IPS-20b (cell line): ENCODE measurements around the gene DNM1L.

Source experiments
- H3K27ac ChIP-seq: one replicate; pipeline ENCODE4 v1.5.1; 2013; ENCODE audit warnings: low read length
- H3K27me3 ChIP-seq: 2 replicates; pipeline ENCODE4 v1.6.1; 2013; ENCODE audit warnings: mild to moderate bottlenecking, low read length, inconsistent platforms; ENCODE audit not compliant: insufficient read depth
- H3K36me3 ChIP-seq: 2 replicates; pipeline ENCODE4 v1.6.1; 2013; ENCODE audit warnings: low read depth, mild to moderate bottlenecking, inconsistent platforms, low read length, moderate library complexity; ENCODE audit not compliant: insufficient read depth
- H3K4me1 ChIP-seq: 2 replicates; pipeline ENCODE4 v1.6.1; 2013; ENCODE audit warnings: mild to moderate bottlenecking, control low read depth, inconsistent platforms, low read length, moderate library complexity; ENCODE audit not compliant: insufficient read depth
- H3K4me3 ChIP-seq: 2 replicates; pipeline ENCODE4 v1.5.1; 2013; ENCODE audit warnings: mild to moderate bottlenecking, low read length, inconsistent platforms
- H3K9ac ChIP-seq: 2 replicates; pipeline ENCODE4 v1.6.1; 2013; ENCODE audit warnings: low read depth, mild to moderate bottlenecking, inconsistent platforms, low read length, moderate library complexity
- H3K9me3 ChIP-seq: 2 replicates; pipeline ENCODE4 v1.6.1; 2013; ENCODE audit warnings: mild to moderate bottlenecking, low read depth, low read length, inconsistent platforms; ENCODE audit not compliant: insufficient read depth

The DNM1L gene

GRCh38 chr12:32679091-32679919 is at the start of gene DNM1L:
Gene DNM1L, plus strand, starts transcription at chr12:32679301. Its CDS starts 63 bp downstream, at chr12:32679364.
- Histone ChIP-seq H3K9ac (peak within 1 kb of the TSS; percentile 94), H3K27ac (peak within 1 kb of the TSS; percentile 65), H3K4me1 (peaks cover 8% of the 10 kb centered on the region; the same call in 1 of the 2 replicates), H3K4me3 (peak within 1 kb of the TSS; percentile 100), H3K9me3 (no peaks in the 10 kb centered on the region), H3K27me3 (no peaks in the 10 kb centered on the region), H3K36me3 (peaks cover 3% of the 10 kb centered on the region; the same call in 1 of the 2 replicates)

GRCh38 chr12:32641287-32641901 is 37.7 kb upstream of the DNM1L start:
- Histone ChIP-seq H3K27ac (no peak overlapping the region), H3K27me3 (no peaks in the 10 kb centered on the region), H3K36me3 (peaks cover 83% of the 10 kb centered on the region), H3K9ac (no peak overlapping the region), H3K9me3 (no peaks in the 10 kb centered on the region), H3K4me1 (no peaks in the 10 kb centered on the region), H3K4me3 (no peak overlapping the region)

- peaks cover 61% of the 10 kb centered on the region for H3K36me3 ChIP-seq
- no peak overlapping the region for H3K4me3 ChIP-seq
Measured at GRCh38 chr12:32644431-32644830, 34.7 kb upstream of the DNM1L start.

GRCh38 chr12:32647275-32647674 is 31.8 kb upstream of the DNM1L start:
- Histone ChIP-seq H3K9ac (no peak overlapping the region), H3K27ac (no peak overlapping the region)

More at GRCh38 chr12:32644431-32644830, 34.7 kb upstream of the DNM1L start:
- no peaks in the 10 kb centered on the region for H3K27me3 ChIP-seq
- no peak overlapping the region for H3K9ac ChIP-seq
- no peaks in the 10 kb centered on the region for H3K9me3 ChIP-seq
- H3K27ac ChIP-seq: no peak overlapping the region
- no peaks in the 10 kb centered on the region for H3K4me1 ChIP-seq

GRCh38 chr12:32650508-32650907 is 28.6 kb upstream of the DNM1L start:
- Histone ChIP-seq H3K36me3 (peaks cover 4% of the 10 kb centered on the region; the same call in 1 of the 2 replicates), H3K27me3 (no peaks in the 10 kb centered on the region), H3K4me3 (no peak overlapping the region), H3K27ac (no peak overlapping the region), H3K4me1 (no peaks in the 10 kb centered on the region), H3K9me3 (no peaks in the 10 kb centered on the region), H3K9ac (no peak overlapping the region)

More at GRCh38 chr12:32647275-32647674, 31.8 kb upstream of the DNM1L start:
- no peaks in the 10 kb centered on the region for H3K9me3 ChIP-seq
- no peaks in the 10 kb centered on the region for H3K27me3 ChIP-seq
- H3K4me3 ChIP-seq: no peak overlapping the region
- peaks cover 33% of the 10 kb centered on the region for H3K36me3 ChIP-seq
- H3K4me1 ChIP-seq: no peaks in the 10 kb centered on the region

GRCh38 chr12:32651151-32651955 is 27.7 kb upstream of the DNM1L start:
- no peaks in the 10 kb centered on the region for H3K9me3 ChIP-seq
- H3K4me3 ChIP-seq: no peak overlapping the region
- no peaks in the 10 kb centered on the region for H3K4me1 ChIP-seq
- no peak overlapping the region for H3K9ac ChIP-seq
- no peaks in the 10 kb centered on the region for H3K36me3 ChIP-seq
- no peak overlapping the region for H3K27ac ChIP-seq
- H3K27me3 ChIP-seq: no peaks in the 10 kb centered on the region

- H3K4me1 ChIP-seq: no peaks in the 10 kb centered on the region
- no peak overlapping the region for H3K9ac ChIP-seq
- no peaks in the 10 kb centered on the region for H3K27me3 ChIP-seq
- H3K27ac ChIP-seq: no peak overlapping the region
- H3K36me3 ChIP-seq: no peaks in the 10 kb centered on the region
- no peak overlapping the region for H3K4me3 ChIP-seq
- H3K9me3 ChIP-seq: no peaks in the 10 kb centered on the region
Measured at GRCh38 chr12:32651956-32652210, 27.2 kb upstream of the DNM1L start.

GRCh38 chr12:32659908-32660440 is 19.1 kb upstream of the DNM1L start:
- no peaks in the 10 kb centered on the region for H3K9me3 ChIP-seq
- no peaks in the 10 kb centered on the region for H3K36me3 ChIP-seq
- H3K4me1 ChIP-seq: no peaks in the 10 kb centered on the region
- no peak overlapping the region for H3K9ac ChIP-seq
- H3K4me3 ChIP-seq: no peak overlapping the region
- no peaks in the 10 kb centered on the region for H3K27me3 ChIP-seq
- no peak overlapping the region for H3K27ac ChIP-seq

GRCh38 chr12:32661706-32662105 is 17.4 kb upstream of the DNM1L start:
- Histone ChIP-seq H3K9ac (no peak overlapping the region), H3K27me3 (no peaks in the 10 kb centered on the region), H3K36me3 (no peaks in the 10 kb centered on the region), H3K9me3 (no peaks in the 10 kb centered on the region), H3K27ac (no peak overlapping the region), H3K4me1 (no peaks in the 10 kb centered on the region; the same call in 1 of the 2 replicates), H3K4me3 (no peak overlapping the region)

GRCh38 chr12:32662665-32663064 is 16.4 kb upstream of the DNM1L start:
- Histone ChIP-seq H3K27ac (no peak overlapping the region), H3K36me3 (no peaks in the 10 kb centered on the region), H3K4me1 (no peaks in the 10 kb centered on the region; the same call in 1 of the 2 replicates), H3K27me3 (no peaks in the 10 kb centered on the region), H3K9me3 (no peaks in the 10 kb centered on the region), H3K9ac (no peak overlapping the region), H3K4me3 (no peak overlapping the region)

GRCh38 chr12:32666018-32666417 is 13.1 kb upstream of the DNM1L start:
- Histone ChIP-seq H3K9me3 (peaks cover 10% of the 10 kb centered on the region; the same call in 1 of the 2 replicates), H3K4me3 (no peak overlapping the region), H3K4me1 (no peaks in the 10 kb centered on the region; the same call in 1 of the 2 replicates), H3K27me3 (no peaks in the 10 kb centered on the region), H3K9ac (no peak overlapping the region), H3K36me3 (no peaks in the 10 kb centered on the region), H3K27ac (no peak overlapping the region)
